Activated B cell treated with CpG ODN at 0.5 μM for 24 hours (primary cell): Measurements from ENCODE around the gene CDKN2B. TPM values are rescaled to one million over a fixed set of nuclear protein-coding genes. Genes with fewer than 3 reads are reported as not detected.
A peak's percentile ranks its signal among the peaks of the same experiment; 100 is the strongest.

Experiments used
- ATAC-seq: fragments of 200-7000 bp; cut with Tn5 transposase; one replicate; pipeline ENCODE4 v1.10.0; 2021; ENCODE audit warnings: low read depth, mild to moderate bottlenecking, moderate library complexity
- CTCF ChIA-PET: fragments of 350-600 bp; sonication (Branson Sonifier 250); formaldehyde crosslinking; loops from one replicate; lab custom pipeline; 2021; ENCODE audit warnings: antibody characterized with exemption; lab: Charles Lee
- POLR2A ChIA-PET: fragments of 350-600 bp; sonication (Branson Sonifier 250); formaldehyde crosslinking; loops from one replicate; lab custom pipeline; 2021; ENCODE audit warnings: antibody characterized with exemption; lab: Charles Lee
- DNase-seq: peaks from one replicate; pipeline ENCODE4 v3.0.0; 2022
- H3K27ac Mint-ChIP-seq: one replicate; pipeline ENCODE4 v1.8.0; 2020; ENCODE audit warnings: mixed read lengths
- H3K27me3 Mint-ChIP-seq: one replicate; pipeline ENCODE4 v1.8.0; 2021; ENCODE audit warnings: mixed read lengths
- H3K36me3 Mint-ChIP-seq: one replicate; pipeline ENCODE4 v1.8.0; 2021; ENCODE audit warnings: low read depth, mixed read lengths
- H3K4me1 Mint-ChIP-seq: one replicate; pipeline ENCODE4 v1.8.0; 2021; ENCODE audit warnings: mixed read lengths
- H3K4me3 Mint-ChIP-seq: one replicate; pipeline ENCODE4 v1.8.0; 2020; ENCODE audit warnings: mild to moderate bottlenecking, mixed read lengths
- H3K9me3 Mint-ChIP-seq: one replicate; pipeline ENCODE4 v1.8.0; 2020; ENCODE audit warnings: mixed read lengths
- intact Hi-C: fragments of 100-400 bp; cut with micrococcal nuclease; formaldehyde crosslinking; loops from one replicate; pipeline ENCODE4 v1.15.1; 2024
- total RNA-seq: library from RNA; stranded (reverse); gene quantifications from 2 replicates; pipeline ENCODE4 v1.2.3, GENCODE V29; 2022
- TF ChIP-seq, protein P1 (sequence below): fragments of 200-600 bp; IDR thresholded peaks from one replicate; pipeline ENCODE4 v1.8.0; 2022; ENCODE audit warnings: antibody characterized with exemption, mild to moderate bottlenecking

The CDKN2B gene
- total RNA-seq, 1 donor from 2014 or later = 0.38 TPM

DNA sequence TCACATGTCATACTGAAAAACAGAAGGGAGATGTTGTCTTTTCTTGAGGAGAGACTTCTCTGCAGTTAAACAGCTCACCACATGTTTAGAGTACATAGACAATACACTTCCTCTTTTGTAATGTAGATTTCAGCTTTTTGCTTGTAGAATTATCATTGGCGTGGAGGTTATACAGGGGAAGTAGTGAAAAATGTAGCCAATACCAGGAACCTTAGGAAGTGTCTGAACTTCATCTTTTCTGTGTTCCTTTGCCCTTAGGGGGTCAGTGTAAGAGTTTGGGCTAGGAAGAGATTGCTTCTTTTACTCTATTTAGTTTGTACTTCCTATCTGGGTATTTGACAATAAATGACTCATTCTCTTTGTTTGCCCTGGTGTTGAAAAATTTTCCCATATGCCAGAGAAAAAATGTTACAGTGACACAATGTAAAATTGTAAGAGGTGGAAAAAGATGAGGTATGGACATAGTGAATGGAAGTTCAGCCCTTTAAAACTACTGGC, 21.0 kb upstream of the CDKN2B start:
- intact Hi-C loops = loop anchor here (2.0 kb wide), 1 partner anchor 21 kb away; the partner anchor contains the start of gene CDKN2B

DNA sequence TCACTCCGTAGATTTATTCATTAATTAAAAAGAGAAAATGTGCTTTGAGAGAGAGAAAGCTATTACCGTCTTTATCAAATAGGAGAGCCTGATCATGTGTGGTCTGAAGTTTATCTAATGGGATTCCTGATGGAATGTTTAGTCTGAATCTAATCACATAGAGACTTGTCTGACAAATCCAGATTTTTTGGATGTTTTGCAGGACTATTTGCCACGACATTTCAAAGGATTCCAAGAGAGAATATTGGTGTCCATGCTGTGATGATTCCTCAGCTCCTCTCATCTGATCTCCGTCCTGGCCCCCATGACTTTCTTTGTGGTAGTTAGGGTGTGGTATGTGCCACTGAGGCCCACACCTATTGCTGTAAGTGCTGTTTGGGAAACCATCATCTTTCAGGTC, 20.1 kb upstream of the CDKN2B start:
- TF ChIP-seq, protein P1, sequence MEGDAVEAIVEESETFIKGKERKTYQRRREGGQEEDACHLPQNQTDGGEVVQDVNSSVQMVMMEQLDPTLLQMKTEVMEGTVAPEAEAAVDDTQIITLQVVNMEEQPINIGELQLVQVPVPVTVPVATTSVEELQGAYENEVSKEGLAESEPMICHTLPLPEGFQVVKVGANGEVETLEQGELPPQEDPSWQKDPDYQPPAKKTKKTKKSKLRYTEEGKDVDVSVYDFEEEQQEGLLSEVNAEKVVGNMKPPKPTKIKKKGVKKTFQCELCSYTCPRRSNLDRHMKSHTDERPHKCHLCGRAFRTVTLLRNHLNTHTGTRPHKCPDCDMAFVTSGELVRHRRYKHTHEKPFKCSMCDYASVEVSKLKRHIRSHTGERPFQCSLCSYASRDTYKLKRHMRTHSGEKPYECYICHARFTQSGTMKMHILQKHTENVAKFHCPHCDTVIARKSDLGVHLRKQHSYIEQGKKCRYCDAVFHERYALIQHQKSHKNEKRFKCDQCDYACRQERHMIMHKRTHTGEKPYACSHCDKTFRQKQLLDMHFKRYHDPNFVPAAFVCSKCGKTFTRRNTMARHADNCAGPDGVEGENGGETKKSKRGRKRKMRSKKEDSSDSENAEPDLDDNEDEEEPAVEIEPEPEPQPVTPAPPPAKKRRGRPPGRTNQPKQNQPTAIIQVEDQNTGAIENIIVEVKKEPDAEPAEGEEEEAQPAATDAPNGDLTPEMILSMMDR = no peak

More for the DNA sequence above, 21.0 kb upstream of the CDKN2B start:
- Mint-ChIP-seq H3K4me3 (no peak overlapping the region), H3K9me3 (no peaks in the 10 kb centered on the region), H3K36me3 (no peaks in the 10 kb centered on the region), H3K4me1 (peaks cover 7% of the 10 kb centered on the region), H3K27ac (no peak overlapping the region), H3K27me3 (no peaks in the 10 kb centered on the region)
- CTCF ChIA-PET = interaction anchor here (0.7 to 1.7 kb wide), 3 partner anchors 8 to 216 kb away, joined by 3 to 5 read pairs (median 5); no protein-coding TSS in a partner anchor
- TF ChIP-seq, protein P1 = no peak
- POLR2A ChIA-PET = no interaction called here
- ATAC-seq (peak; percentile 56), DNase-seq (no peak)

DNA sequence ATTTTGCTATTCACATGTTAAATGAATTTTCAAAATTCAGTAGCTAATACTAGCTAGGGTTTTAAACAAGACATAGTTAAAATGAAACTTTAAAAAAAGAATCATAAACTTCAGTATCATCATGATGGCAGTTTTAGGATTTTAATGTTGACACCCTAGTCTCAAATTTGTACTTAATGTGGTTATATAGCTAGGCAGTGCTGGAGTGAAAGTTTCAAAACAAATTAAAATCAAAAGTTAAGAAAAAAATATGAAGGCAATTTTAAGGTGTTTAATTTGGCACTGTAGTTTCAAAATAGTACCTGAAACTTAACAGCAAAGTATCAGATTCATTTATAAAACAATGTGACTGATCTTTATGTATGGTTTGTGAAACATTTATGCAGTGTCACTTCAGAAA, 19.3 kb upstream of the CDKN2B start:
- ChIA-PET CTCF (no interaction called here), POLR2A (no interaction called here)
- no peaks in the 10 kb centered on the region for H3K36me3 Mint-ChIP-seq
- no peak overlapping the region for H3K27ac Mint-ChIP-seq
- H3K9me3 Mint-ChIP-seq = no peaks in the 10 kb centered on the region
- TF ChIP-seq, protein P1 = no peak
- DNase-seq (no peak), ATAC-seq (no peak)
- H3K27me3 Mint-ChIP-seq = no peaks in the 10 kb centered on the region
- intact Hi-C loops = no loop called here
- H3K4me3 Mint-ChIP-seq = no peak overlapping the region
- H3K4me1 Mint-ChIP-seq = peaks cover 7% of the 10 kb centered on the region

More for the DNA sequence above, 20.1 kb upstream of the CDKN2B start:
- no peak overlapping the region for H3K4me3 Mint-ChIP-seq
- H3K9me3 Mint-ChIP-seq = no peaks in the 10 kb centered on the region
- intact Hi-C loops = no loop called here
- CTCF ChIA-PET = interaction anchor here (1.7 kb wide), 1 partner anchor 215 kb away, joined by 5 read pairs; no protein-coding TSS in a partner anchor
- no peaks in the 10 kb centered on the region for H3K27me3 Mint-ChIP-seq
- POLR2A ChIA-PET = no interaction called here
- no peak overlapping the region for H3K27ac Mint-ChIP-seq
- ATAC-seq (no peak), DNase-seq (no peak)
- H3K36me3 Mint-ChIP-seq = no peaks in the 10 kb centered on the region
- peaks cover 7% of the 10 kb centered on the region for H3K4me1 Mint-ChIP-seq

DNA sequence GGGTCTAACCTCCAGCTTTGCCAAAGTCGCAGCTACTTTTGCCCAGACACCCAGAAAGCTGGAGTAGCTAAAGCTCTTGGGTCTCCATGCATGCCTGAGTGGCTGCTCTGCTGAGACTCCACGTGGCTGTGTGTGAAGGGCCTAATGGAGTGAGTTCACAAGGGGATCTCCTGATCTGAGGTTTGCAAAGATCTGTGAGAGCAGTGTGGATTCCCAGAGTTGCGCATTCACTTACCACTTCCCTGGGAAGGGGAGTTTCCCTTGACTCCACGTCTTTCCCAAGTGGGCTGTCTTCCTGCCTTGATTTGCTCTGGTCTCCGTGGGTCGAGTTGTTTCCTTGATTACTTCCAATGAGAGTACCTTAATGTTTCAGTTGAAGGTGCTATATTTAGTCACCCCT, 17.6 kb upstream of the CDKN2B start:
- DNase-seq = no peak
- H3K4me1 Mint-ChIP-seq = peaks cover 7% of the 10 kb centered on the region
- CTCF ChIA-PET = no interaction called here
- ATAC-seq = no peak
- peaks cover 3% of the 10 kb centered on the region for H3K27me3 Mint-ChIP-seq
- no peaks in the 10 kb centered on the region for H3K36me3 Mint-ChIP-seq
- intact Hi-C loops = no loop called here
- no peaks in the 10 kb centered on the region for H3K9me3 Mint-ChIP-seq
- POLR2A ChIA-PET = no interaction called here
- H3K4me3 Mint-ChIP-seq = no peak overlapping the region
- TF ChIP-seq, protein P1 = no peak
- no peak overlapping the region for H3K27ac Mint-ChIP-seq

DNA sequence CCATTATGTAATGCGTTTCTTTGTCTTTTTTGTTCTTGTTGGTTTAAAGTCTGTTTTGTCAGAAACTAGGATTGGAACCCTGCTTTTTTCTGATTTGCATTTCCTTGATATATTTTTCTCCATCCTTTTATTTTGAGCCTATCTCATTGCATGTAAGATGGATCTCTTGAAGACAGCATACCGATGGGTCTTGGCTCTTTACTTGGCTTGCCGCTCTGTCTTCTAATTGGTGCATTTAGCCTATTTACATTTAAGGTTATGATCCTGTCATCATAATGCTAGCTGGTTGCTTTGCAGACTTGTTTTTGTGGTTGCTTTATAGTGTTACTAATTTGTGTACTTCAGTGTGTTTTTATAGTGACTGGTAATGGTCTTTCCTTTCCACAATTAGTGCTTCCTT, 13.3 kb upstream of the CDKN2B start:
- TF ChIP-seq, protein P1 = no peak
- H3K4me1 Mint-ChIP-seq = no peaks in the 10 kb centered on the region
- DNase-seq = no peak
- peaks cover 3% of the 10 kb centered on the region for H3K27me3 Mint-ChIP-seq
- ChIA-PET POLR2A (no interaction called here), CTCF (interaction anchor here (0.6 to 0.9 kb wide), 2 partner anchors 208 to 776 kb away, joined by 3 read pairs; no protein-coding TSS in a partner anchor)
- no peak for ATAC-seq
- H3K9me3 Mint-ChIP-seq = peaks cover 8% of the 10 kb centered on the region
- no peak overlapping the region for H3K4me3 Mint-ChIP-seq
- no peak overlapping the region for H3K27ac Mint-ChIP-seq
- H3K36me3 Mint-ChIP-seq = no peaks in the 10 kb centered on the region
- intact Hi-C loops = no loop called here
